Ectodermal cell (in vitro differentiated cells): ENCODE results near the gene VEZT.
"Not testable (repeated sequence)": the region's sequence is repeated elsewhere in the genome, so short reads cannot be mapped to it uniquely, and the experiment has no call there.

ENCODE experiments used
- H3K27ac ChIP-seq: 2 replicates; pipeline ENCODE4 v1.7.0; 2013; ENCODE audit warnings: mild to moderate bottlenecking, low read depth, low read length; ENCODE audit not compliant: insufficient read depth, poor library complexity, severe bottlenecking
- H3K27me3 ChIP-seq: 2 replicates; pipeline ENCODE4 v1.7.0; 2013; ENCODE audit warnings: mild to moderate bottlenecking, low read length; ENCODE audit not compliant: insufficient read depth, control insufficient read depth, poor library complexity, severe bottlenecking
- H3K36me3 ChIP-seq: one replicate; pipeline ENCODE4 v1.7.0; 2013; ENCODE audit warnings: low read length; ENCODE audit not compliant: control insufficient read depth, insufficient read depth
- H3K4me1 ChIP-seq: one replicate; pipeline ENCODE4 v1.7.0; 2013; ENCODE audit warnings: low read length; ENCODE audit not compliant: control insufficient read depth, insufficient read depth
- H3K4me3 ChIP-seq: 2 replicates; pipeline ENCODE4 v1.7.0; 2013; ENCODE audit warnings: low read depth, low read length, control low read depth; ENCODE audit not compliant: insufficient read depth
- H3K9me3 ChIP-seq: 2 replicates; pipeline ENCODE4 v1.7.0; 2013; ENCODE audit warnings: mild to moderate bottlenecking, low read length, moderate library complexity; ENCODE audit not compliant: control insufficient read depth
- WGBS, 2 experiments: methylation state at CpG; one replicate each; pipeline ENCODE4 v1.1.7; 2013; ENCODE audit warnings: missing lambda C conversion rate in 2 of 2; 5-methylcytosine and 5-hydroxymethylcytosine counted together

Gene VEZT

DNA sequence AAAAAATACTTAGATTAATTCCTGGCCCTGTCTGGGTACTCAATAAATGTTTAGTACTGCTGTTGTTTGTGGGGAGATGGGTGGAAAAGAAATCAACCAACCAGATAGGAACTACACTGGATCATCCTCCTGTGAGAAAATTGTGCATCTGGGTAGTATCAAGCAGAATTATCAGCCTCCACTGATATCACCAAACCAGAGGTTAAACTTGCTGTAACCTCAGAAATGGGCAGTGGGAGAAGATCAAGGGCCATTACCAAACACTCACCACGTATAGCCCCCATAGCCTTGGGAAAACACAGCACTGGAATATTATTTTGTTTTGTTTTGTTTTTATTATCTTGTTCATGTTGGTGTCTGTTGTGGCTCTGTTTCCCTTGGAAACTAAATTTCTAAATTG is 19.7 kb downstream of the VEZT start:
- no peaks in the 10 kb centered on the region for H3K9me3 ChIP-seq
- 89 to 100% methylated on average over 1 of the region's 1 CpG for WGBS, 2 experiments
- H3K36me3 ChIP-seq = peaks cover 6% of the 10 kb centered on the region
- H3K27ac ChIP-seq = no peak overlapping the region
- H3K4me1 ChIP-seq = no peaks in the 10 kb centered on the region
- no peak overlapping the region for H3K4me3 ChIP-seq
- no peaks in the 10 kb centered on the region for H3K27me3 ChIP-seq

DNA sequence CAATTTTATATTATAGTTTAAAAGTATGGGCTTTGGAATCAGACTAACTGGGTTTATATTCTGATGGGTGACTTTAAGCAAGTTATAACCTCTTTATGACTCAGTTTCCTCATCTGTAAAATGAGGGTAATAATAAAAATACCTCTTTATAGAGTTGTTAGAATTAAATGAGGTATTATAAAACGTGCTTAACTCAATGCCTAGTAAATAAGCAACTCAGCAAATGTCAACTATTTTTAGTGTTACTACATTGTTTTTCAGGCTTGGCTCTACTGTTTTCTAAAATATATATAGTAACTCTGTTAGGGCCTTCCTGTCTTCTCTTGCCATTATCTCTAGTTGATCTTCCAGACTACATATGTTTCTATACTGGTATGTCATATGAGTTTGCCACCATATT is 20.5 kb downstream of the VEZT start:
- H3K4me3 ChIP-seq = no peak overlapping the region
- H3K27ac ChIP-seq = no peak overlapping the region

DNA sequence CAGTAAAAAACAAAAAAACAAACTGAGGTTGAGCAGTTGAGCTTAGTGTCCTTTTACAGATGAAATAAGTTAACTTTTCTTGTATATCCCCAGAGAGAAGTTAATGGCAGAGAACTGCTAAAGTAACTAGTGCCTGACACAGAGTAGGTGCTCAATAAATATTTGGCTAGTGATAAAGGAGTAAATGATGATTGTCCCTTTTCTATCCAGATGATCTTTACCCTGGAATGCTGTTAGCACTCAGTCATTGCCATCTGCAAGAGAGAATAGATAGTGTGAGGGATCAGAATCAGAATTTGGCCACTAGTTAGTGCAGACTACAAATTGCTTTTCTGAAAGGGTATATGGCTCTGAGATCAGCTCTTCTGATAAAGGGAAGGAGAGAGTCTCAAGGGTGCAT is 21.6 kb downstream of the VEZT start:
- Histone ChIP-seq H3K4me1 (no peaks in the 10 kb centered on the region), H3K9me3 (no peaks in the 10 kb centered on the region), H3K36me3 (peaks cover 4% of the 10 kb centered on the region), H3K27ac (no peak overlapping the region), H3K4me3 (no peak overlapping the region), H3K27me3 (no peaks in the 10 kb centered on the region)

More for the DNA sequence above, 20.5 kb downstream of the VEZT start:
- H3K36me3 ChIP-seq = peaks cover 6% of the 10 kb centered on the region
- no CpG with 5 or more reads among the region's 1 CpG for WGBS, 2 experiments
- H3K4me1 ChIP-seq = no peaks in the 10 kb centered on the region
- no peaks in the 10 kb centered on the region for H3K27me3 ChIP-seq
- H3K9me3 ChIP-seq = no peaks in the 10 kb centered on the region

DNA sequence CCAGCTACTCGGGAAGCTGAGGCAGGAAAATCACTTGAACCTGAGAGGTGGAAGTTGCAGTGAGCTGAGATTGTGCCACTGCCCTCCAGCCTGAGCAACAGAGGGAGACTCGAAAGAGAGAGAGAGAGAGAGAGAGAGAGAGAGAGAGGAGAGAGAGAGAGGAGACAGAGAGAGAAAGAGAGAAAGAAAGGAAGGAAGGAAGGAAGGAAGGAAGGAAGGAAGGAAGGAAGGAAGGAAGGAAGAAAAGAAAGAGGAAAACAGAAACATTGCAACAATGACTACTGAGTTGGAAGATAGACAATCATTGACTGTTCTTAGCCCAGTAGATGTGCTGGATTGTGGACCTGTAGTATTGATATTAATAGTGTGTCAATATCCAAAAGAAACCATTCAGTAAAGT is 22.2 kb downstream of the VEZT start:
- not testable (repeated sequence) for H3K9me3 ChIP-seq, H3K4me3 ChIP-seq, H3K27me3 ChIP-seq, H3K36me3 ChIP-seq, H3K27ac ChIP-seq, H3K4me1 ChIP-seq
- 85 to 98% methylated on average over 2 of the region's 2 CpGs for WGBS, 2 experiments

DNA sequence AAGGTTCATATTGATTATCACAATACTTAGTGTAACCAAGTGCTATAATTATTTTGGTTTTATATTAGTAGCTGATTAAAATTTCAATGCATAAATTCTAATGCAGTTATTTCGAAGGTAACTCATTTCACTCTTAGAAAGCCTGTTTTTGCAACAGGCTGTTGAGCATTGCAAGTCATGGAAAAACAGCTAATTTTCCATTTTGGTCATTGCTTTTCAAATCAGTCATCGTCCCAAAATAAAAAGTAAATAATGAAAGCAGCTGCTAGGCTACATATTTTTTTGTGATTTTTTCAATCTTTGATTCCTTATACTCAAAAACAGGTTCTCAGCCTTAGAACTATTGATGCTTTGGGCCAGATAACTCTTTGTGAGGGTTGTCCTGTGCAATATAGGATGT is 22.9 kb downstream of the VEZT start:
- WGBS, 2 experiments = 100% methylated on average over 2 of the region's 2 CpGs
- Histone ChIP-seq H3K9me3 (no peaks in the 10 kb centered on the region), H3K4me1 (no peaks in the 10 kb centered on the region), H3K27me3 (no peaks in the 10 kb centered on the region), H3K27ac (no peak overlapping the region), H3K4me3 (no peak overlapping the region), H3K36me3 (no peaks in the 10 kb centered on the region)

DNA sequence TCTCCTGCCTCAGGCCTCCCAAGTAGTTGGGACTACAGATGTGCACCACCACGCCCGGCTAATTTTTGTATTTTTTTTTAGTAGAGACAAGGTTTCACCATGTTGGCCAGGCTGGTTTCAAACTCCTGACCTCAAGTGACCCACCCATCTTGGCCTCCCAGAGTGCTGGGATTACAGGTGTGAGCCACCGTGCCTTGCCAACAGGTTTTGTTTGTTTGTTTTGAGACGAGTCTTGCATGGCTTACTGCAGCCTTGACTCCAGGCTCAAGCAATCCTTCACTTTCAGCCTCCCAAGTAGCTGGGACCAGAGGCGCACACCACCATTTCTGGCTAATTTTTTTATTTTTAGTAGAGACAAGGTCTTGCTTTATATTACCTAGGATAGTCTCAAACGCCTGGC is 23.5 kb downstream of the VEZT start:
- not testable (repeated sequence) for H3K4me3 ChIP-seq, H3K36me3 ChIP-seq, H3K9me3 ChIP-seq, H3K4me1 ChIP-seq, H3K27me3 ChIP-seq, H3K27ac ChIP-seq
- WGBS, 2 experiments = 94 to 96% methylated on average over 6 of the region's 6 CpGs

DNA sequence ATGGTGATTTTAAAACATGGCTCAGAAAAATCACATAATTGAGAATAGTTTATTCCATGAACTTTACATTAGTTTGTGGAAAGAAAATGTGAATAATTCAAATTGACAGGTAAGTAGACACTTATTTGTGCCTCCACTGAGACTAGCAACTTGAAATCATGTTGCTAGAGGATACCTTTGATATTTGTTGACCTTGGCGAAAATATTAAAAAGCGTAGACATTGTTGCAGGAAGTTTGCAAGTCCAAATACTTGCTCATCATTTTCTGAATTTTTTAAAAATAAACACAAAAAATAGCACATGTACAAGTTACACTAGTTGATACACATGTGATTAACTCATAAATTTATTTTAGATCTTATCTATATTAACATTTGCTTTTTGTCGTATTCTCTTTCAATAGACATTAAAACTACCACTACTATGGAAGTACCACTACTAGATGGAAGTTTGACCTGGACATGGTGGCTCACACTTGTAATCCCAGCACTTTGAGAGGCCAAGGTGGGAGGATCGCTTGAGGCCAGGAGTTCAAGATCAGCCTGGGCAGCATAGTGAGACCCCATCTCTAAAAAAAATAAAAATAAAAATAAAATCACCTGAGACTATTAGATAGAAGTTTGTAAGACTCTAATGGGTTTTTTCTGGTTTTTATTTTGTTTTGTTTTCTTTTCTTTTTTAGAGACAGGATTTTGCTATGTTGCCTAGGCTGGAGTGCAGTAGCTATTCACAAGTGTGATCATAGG is 24.3 kb downstream of the VEZT start:
- no peaks in the 10 kb centered on the region for H3K36me3 ChIP-seq
- no peaks in the 10 kb centered on the region for H3K27me3 ChIP-seq
- WGBS, 2 experiments = 98 to 99% methylated on average over 4 of the region's 4 CpGs
- H3K27ac ChIP-seq = no peak overlapping the region
- no peaks in the 10 kb centered on the region for H3K4me1 ChIP-seq
- H3K4me3 ChIP-seq = no peak overlapping the region
- no peaks in the 10 kb centered on the region for H3K9me3 ChIP-seq

DNA sequence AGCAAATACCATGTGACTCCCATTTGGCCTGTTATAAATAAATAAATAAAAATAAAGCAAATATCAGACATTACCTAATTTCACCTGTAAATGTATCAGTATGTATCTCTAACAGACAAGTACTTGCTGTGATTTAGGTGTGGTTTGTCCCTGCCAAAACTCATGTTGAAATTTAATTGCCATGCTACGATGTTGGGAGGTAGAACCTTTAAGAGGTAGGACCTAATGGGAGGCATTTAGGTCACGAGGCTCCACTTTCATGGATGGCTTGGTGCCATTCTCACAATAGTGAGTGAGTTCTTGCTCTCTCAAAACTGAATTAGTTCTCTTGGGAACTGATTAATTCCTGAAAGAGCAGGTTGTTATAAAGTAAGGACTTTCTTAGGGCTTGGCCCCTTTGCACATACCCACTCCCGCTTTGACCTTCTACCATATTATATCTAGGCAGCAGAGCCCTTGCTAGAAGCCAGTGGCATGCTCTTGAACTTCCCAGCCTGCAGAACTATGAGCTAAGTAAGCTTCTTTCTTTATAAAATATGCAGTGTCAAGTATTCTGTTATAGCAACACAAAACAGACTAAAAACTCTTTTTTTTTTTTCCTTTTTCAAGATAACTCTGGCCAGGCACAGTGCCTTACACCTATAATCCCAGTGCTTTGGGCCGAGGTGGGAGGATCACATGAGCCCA is 26.0 kb downstream of the VEZT start:
- Histone ChIP-seq H3K27ac (no peak overlapping the region), H3K27me3 (no peaks in the 10 kb centered on the region), H3K9me3 (no peaks in the 10 kb centered on the region), H3K36me3 (no peaks in the 10 kb centered on the region), H3K4me1 (no peaks in the 10 kb centered on the region), H3K4me3 (no peak overlapping the region)
- WGBS, 2 experiments = 91% methylated on average over 4 of the region's 4 CpGs

DNA sequence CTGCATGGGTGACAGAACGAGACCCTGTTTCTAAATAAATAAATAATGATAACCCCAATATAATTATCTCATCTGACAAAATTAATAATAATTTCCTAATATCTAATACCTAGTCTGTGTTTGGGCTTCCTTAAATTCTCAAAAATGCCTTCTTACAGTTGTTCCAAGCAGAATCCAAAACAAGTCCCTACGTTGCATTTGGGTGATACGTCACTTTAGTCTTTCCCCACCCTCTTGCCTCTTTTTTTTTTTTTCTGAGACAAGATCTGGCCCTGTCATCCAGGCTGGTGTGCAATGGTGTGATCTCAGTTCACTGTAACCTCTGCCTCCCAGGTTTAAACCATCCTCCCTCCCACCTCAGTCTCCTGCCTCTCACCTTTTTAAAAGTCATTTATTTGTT is 26.7 kb downstream of the VEZT start:
- no peaks in the 10 kb centered on the region for H3K36me3 ChIP-seq

DNA sequence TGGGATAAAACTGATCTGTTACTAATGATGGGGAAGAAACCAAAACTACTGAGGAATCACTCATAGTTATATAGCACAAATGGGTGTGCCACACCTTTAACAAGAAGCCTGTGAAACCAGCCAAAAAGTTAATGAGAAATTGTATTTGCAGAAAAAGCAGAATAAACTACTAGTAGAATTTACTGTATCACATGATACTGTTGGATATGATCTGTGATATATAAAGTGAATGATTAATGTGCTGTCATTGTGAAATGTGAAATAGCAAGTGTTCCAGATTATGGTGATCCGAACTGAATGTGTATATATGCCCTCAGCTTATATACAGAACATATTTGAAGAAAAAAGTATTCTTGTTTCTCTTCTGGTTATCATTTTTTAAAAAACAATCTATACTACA is 30.5 kb downstream of the VEZT start:
- Histone ChIP-seq H3K4me1 (no peaks in the 10 kb centered on the region), H3K9me3 (no peaks in the 10 kb centered on the region), H3K36me3 (no peaks in the 10 kb centered on the region), H3K27me3 (no peaks in the 10 kb centered on the region), H3K4me3 (no peak overlapping the region), H3K27ac (no peak overlapping the region)
- 100% methylated on average over 1 of the region's 1 CpG; no CpG with 5 or more reads in 1 of the 2 experiments for WGBS, 2 experiments

More for the DNA sequence above, 26.7 kb downstream of the VEZT start:
- WGBS, 2 experiments = 91 to 98% methylated on average over 2 to 3 of the region's 3 CpGs
- Histone ChIP-seq H3K4me3 (no peak overlapping the region), H3K27me3 (no peaks in the 10 kb centered on the region), H3K27ac (no peak overlapping the region), H3K9me3 (no peaks in the 10 kb centered on the region), H3K4me1 (no peaks in the 10 kb centered on the region)
